ENCODE results near the gene MAGI2.
"Not testable (repeated sequence)": the region's sequence is repeated elsewhere in the genome, so short reads cannot be mapped to it uniquely, and the experiment has no call there.

MAGI2 gene

GRCh38 chr7:79034730-79035129 is 418.7 kb downstream of the MAGI2 start:
- no peak for DNase-seq

GRCh38 chr7:79019711-79020110 is 433.8 kb downstream of the MAGI2 start:
- not testable (repeated sequence) for DNase-seq

GRCh38 chr7:79011921-79012320 is 441.5 kb downstream of the MAGI2 start:
- no peak for DNase-seq

- no peak for DNase-seq
Measured at GRCh38 chr7:79009647-79010046, 443.8 kb downstream of the MAGI2 start.

DNA sequence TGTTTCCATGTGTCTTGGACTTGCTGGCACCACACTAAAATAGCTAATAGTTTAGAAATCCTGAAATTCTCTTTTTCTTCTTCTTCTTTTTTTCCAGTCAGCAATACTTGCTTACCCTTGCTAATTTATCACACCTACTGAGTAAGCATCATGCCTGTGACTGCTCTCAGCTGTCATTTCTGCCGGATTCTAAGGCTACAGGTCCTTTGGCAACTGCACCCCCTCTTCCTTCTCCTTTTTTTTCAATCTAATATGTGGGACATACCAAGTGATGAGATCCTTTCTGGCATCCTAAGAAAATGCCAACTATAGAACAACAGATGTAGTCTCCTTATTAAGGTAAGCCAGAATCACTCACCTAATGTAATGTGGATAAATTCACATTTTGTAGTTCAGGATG is 444.7 kb downstream of the MAGI2 start:
- DNase-seq = no peak

GRCh38 chr7:78996013-78996412 is 457.5 kb downstream of the MAGI2 start:
- DNase-seq = no peak

GRCh38 chr7:78993341-78993740 is 460.1 kb downstream of the MAGI2 start:
- DNase-seq = no peak

GRCh38 chr7:78985509-78985908 is 468.0 kb downstream of the MAGI2 start:
- no peak for DNase-seq

- DNase-seq = no peak
Measured at GRCh38 chr7:78983483-78983882, 470.0 kb downstream of the MAGI2 start.

- DNase-seq = no peak
Measured at GRCh38 chr7:78970440-78970916, 483.0 kb downstream of the MAGI2 start.

GRCh38 chr7:78968951-78969350 is 484.5 kb downstream of the MAGI2 start:
- no peak for DNase-seq

GRCh38 chr7:78967561-78967960 is 485.9 kb downstream of the MAGI2 start:
- not testable (repeated sequence) for DNase-seq

- no peak for DNase-seq
Measured at GRCh38 chr7:78967046-78967445, 486.4 kb downstream of the MAGI2 start.

GRCh38 chr7:78959477-78959876 is 494.0 kb downstream of the MAGI2 start:
- DNase-seq = no peak

- DNase-seq = no peak
Measured at GRCh38 chr7:78955329-78955728, 498.1 kb downstream of the MAGI2 start.

DNA sequence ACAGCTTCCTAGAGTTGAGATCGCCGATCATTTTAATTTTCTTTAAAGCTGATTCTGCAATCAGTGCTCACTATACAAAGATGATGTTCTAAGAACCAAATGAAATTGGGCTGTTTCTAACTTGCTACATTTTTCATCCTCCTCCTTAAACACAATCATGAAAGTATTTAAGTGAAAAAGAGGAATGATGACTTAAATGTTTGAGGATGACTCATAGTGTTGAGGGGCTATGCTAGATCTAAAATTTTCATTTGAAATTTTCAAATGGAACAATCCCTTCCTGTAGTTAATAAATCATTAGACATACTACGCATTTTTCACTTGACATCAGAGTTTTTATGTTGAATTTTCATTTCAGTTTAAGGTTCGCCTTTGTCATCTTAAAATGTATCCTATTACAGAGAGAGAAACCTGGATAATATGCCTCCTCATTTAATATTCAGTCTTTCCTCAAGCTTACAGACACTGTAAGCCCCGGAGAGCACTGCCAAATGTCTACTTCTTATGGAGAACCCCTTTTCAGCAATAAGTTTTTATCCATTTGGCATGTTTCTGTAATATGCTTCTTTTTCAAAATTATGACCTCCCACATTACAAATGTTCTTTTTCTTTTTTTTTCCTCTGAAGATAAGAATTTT is 499.6 kb downstream of the MAGI2 start:
- no peak for DNase-seq

DNA sequence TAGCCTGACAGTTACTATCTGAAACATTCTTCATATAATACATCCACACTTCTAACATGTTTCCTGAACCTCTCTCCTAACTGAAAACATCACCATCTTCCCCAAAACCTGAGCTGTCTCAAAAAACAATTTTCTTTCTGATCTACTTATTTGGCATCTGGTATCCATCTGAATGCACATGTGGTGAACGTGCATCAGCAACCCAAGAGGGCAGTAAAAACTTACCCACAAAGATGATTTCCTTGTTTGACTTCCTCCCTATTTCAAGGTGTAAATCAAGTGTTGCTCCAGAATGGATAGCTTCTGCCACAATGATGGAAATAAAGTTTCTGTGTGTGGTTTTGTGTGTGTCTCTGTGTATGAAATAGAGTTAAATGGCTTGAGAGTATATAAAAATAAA is 500.4 kb downstream of the MAGI2 start:
- DNase-seq = no peak

- no peak for DNase-seq
Measured at GRCh38 chr7:78939669-78940068, 513.8 kb downstream of the MAGI2 start.

GRCh38 chr7:78924581-78924980 is 528.9 kb downstream of the MAGI2 start:
- no peak for DNase-seq

GRCh38 chr7:78912781-78913180 is 540.7 kb downstream of the MAGI2 start:
- no peak for DNase-seq

DNA sequence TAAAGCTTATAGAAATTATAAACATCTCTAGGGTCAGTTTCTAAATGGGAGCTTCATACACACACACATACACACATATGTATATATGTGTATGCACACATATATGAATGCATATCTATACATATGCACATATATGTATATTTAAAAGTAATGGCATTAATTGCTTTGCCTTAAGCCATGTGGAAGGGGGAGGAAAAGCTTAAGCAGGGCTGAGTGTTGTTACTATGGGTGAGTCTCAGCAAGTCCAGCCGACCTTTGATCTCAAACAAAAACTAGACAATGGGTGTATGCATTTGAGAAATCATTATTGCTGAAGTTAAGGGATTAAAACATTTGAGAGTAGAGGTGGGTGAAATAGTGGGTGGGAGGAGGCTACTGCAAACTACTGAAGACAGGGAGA is 546.7 kb downstream of the MAGI2 start:
- no peak for DNase-seq

DNA sequence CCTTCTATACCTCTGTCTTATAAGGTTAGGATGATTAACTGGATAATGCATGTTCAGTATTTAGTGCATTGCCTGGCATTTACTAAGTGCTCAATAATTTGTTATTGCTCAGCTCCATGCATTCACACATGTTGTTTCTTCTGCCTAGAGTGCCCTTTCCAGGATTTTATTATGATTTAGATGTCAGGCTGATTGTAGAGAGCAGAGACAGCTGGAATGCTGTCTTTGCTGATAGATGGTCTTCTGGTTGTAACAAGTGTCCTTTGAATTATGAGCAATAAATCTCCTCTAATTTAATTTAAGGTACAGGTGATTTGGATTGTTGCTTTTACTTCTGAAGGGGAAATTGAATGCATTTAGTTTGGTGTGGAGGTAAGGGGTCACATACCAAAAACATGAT is 548.0 kb downstream of the MAGI2 start:
- no peak for DNase-seq

GRCh38 chr7:78904983-78905382 is 548.5 kb downstream of the MAGI2 start:
- DNase-seq = no peak

- no peak for DNase-seq
Measured at GRCh38 chr7:78901566-78901965, 551.9 kb downstream of the MAGI2 start.

GRCh38 chr7:78900806-78901205 is 552.7 kb downstream of the MAGI2 start:
- no peak for DNase-seq

All from inflammatory macrophage treated with lipopolysaccharide for 4 hours (primary cell).